Lower leg skin (tissue), 4 donors: ENCODE measurements around the gene ARL6IP6. TPM values are rescaled to one million over a fixed set of nuclear protein-coding genes. Genes with fewer than 3 reads are reported as not detected.
"Not testable (repeated sequence)": the region's sequence is repeated elsewhere in the genome, so short reads cannot be mapped to it uniquely, and the experiment has no call there.

ENCODE experiments used
- DNase-seq, 2 donors: peaks; one replicate each; pipeline ENCODE4 v3.0.0-alpha.2; 2019; ENCODE audit warnings: low spot score in 2 of 2
- H3K4me3 ChIP-seq: fragments of 200-600 bp; sonication (generic); 2 replicates; pipeline ENCODE4 v1.5.1; 2017; ENCODE audit warnings: mild to moderate bottlenecking, low read depth; ENCODE audit not compliant: poor library complexity, severe bottlenecking
- CTCF ChIP-seq, 3 donors: fragments of 450-650 bp; IDR thresholded peaks; one replicate each; pipeline ENCODE4 v1.5.1; 2016; ENCODE audit warnings: antibody characterized with exemption in 3 of 3, mild to moderate bottlenecking in 3 of 3, moderate library complexity in 2 of 3
- POLR2A ChIP-seq, 2 donors: fragments of 450-650 bp; IDR thresholded peaks; one replicate each; pipeline ENCODE4 v1.6.1; 2016 to 2017; ENCODE audit warnings: antibody characterized with exemption in 2 of 2, mild to moderate bottlenecking in 1 of 2, moderate library complexity in 1 of 2
- WGBS, 2 donors: methylation state at CpG; one replicate each; pipeline ENCODE4 v1.1.5; 2018; 5-methylcytosine and 5-hydroxymethylcytosine counted together
- intact Hi-C: fragments of 100-400 bp; cut with DNase I; formaldehyde crosslinking; loops from one replicate; pipeline ENCODE4 v1.15.0; 2023; ENCODE audit warnings: low total_unique reads
- total RNA-seq, 4 donors: library from RNA; depleted of rRNA; stranded (reverse); fragments of >200 nt; gene quantifications; one replicate each; pipeline ENCODE4 v1.1.0, GENCODE V29; 2016

Gene ARL6IP6
- total RNA-seq, 4 donors from 2014 or later, result 33.6 to 45.3 (median 38.6) TPM

GRCh38 chr2:152717228-152718075, 968 bp upstream of the ARL6IP6 start, which contains the start of gene PRPF40A:
Gene PRPF40A, minus strand, starts transcription at chr2:152717461. Its CDS starts 22 bp downstream, at chr2:152717439.
- H3K4me3 ChIP-seq, result peak within 1 kb of the TSS; percentile 97
- WGBS, 2 donors, result 0% methylated on average over 46 to 50 of the region's 71 CpGs
- intact Hi-C loops, result no loop called here

GRCh38 chr2:152718909-152719645, 657 bp downstream of the ARL6IP6 start:
- intact Hi-C loops, result no loop called here
- H3K4me3 ChIP-seq, result peak overlapping the region; percentile 86
- TF ChIP-seq CTCF (IDR thresholded peaks at IDR 0.05) (no peak), POLR2A (IDR thresholded peaks at IDR 0.05) (no peak)
- 3% methylated on average over 23 of the region's 23 CpGs for WGBS, 2 donors
- DNase-seq, result peak in 1 of 2 donors; percentile 65

More at GRCh38 chr2:152717228-152718075, 968 bp upstream of the ARL6IP6 start, which contains the start of gene PRPF40A:
- no peak for TF ChIP-seq CTCF (IDR thresholded peaks at IDR 0.05)
- TF ChIP-seq POLR2A (IDR thresholded peaks at IDR 0.05), result peak in 1 of 2 donors; percentile 2
- peak; percentile 99 to 100 for DNase-seq

- DNase-seq, result no peak
- 76 to 92% methylated on average over 2 of the region's 2 CpGs for whole genome bisulfite sequencing, 2 donors
- intact Hi-C loops, result no loop called here
- H3K4me3 ChIP-seq, result no peak overlapping the region
- TF ChIP-seq POLR2A (IDR thresholded peaks at IDR 0.05) (no peak), CTCF (IDR thresholded peaks at IDR 0.05) (no peak)
These were observed 2.4 kb downstream of the ARL6IP6 start for GRCh38 chr2:152720794-152721193.

GRCh38 chr2:152722639-152723038, 4.2 kb downstream of the ARL6IP6 start:
- DNase-seq, H3K4me3 ChIP-seq, intact Hi-C loops: not testable (repeated sequence)
- 91 to 93% methylated on average over 8 of the region's 8 CpGs for WGBS, 2 donors

- intact Hi-C loops, result no loop called here
- TF ChIP-seq POLR2A (IDR thresholded peaks at IDR 0.05) (no peak), CTCF (IDR thresholded peaks at IDR 0.05) (no peak)
- WGBS, 2 donors, result 90 to 93% methylated on average over 1 of the region's 1 CpG
- no peak overlapping the region for H3K4me3 ChIP-seq
- no peak for DNase-seq
These were observed 5.5 kb downstream of the ARL6IP6 start for GRCh38 chr2:152723918-152724317.

GRCh38 chr2:152729844-152730243, 11.4 kb downstream of the ARL6IP6 start:
- DNase-seq, result no peak
- no peak overlapping the region for H3K4me3 ChIP-seq
- intact Hi-C loops, result no loop called here
- 77 to 78% methylated on average over 2 of the region's 2 CpGs for WGBS, 2 donors
- TF ChIP-seq POLR2A (IDR thresholded peaks at IDR 0.05), result no peak
- no peak for TF ChIP-seq CTCF (IDR thresholded peaks at IDR 0.05)
